Mucosa of stomach (tissue), 1 donor: ENCODE measurements around the gene NUFIP1.

ENCODE experiments used
- H3K27me3 ChIP-seq: one replicate; pipeline ENCODE4 v1.7.0; 2013; ENCODE audit warnings: mild to moderate bottlenecking, low read length; ENCODE audit not compliant: control insufficient read depth, insufficient read depth
- H3K36me3 ChIP-seq: one replicate; pipeline ENCODE4 v1.7.0; 2013; ENCODE audit warnings: low read length; ENCODE audit not compliant: control insufficient read depth, insufficient read depth
- H3K4me1 ChIP-seq: one replicate; pipeline ENCODE4 v1.7.0; 2013; ENCODE audit warnings: mild to moderate bottlenecking, low read length; ENCODE audit not compliant: control insufficient read depth, insufficient read depth
- H3K4me3 ChIP-seq: one replicate; pipeline ENCODE4 v1.7.0; 2013; ENCODE audit warnings: low read length
- H3K9ac ChIP-seq: one replicate; pipeline ENCODE4 v1.7.0; 2013; ENCODE audit warnings: mild to moderate bottlenecking, low read length, moderate library complexity
- H3K9me3 ChIP-seq: one replicate; pipeline ENCODE4 v1.7.0; 2013; ENCODE audit warnings: mild to moderate bottlenecking, low read length, moderate library complexity; ENCODE audit not compliant: control insufficient read depth
- donor health status: Pancreatic carcinoma.

The NUFIP1 gene

DNA sequence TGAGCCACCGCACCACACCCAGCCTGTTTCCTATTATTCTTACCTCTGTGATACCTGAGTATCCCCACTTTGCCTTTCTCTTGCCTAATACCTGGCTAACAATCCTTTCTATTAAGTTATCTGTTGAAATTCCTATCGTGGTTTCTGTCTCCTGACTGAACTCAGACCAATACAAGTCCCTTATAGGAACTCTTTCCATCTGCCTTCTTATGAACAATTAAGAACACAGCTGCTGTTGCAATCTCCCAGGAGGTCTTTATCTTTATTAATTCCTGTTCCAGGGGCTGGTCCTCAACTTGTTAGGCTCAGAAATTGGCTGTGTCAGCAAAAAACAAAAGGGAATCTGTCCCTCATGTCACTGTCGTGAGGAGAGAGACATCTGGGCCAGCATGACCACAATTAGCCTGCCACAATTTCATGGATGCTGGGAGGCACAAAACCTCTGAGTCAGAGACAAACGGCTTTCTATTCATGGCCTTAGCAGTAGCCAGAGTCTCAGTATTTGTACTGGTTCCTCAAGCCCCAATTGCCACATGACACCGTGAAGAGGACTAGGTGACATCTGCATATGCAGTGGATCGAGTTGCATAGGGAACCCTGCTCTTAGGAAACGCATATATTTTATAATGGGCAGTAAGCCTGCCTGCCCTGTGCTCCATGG is 58.2 kb downstream of the NUFIP1 start:
- Histone ChIP-seq H3K4me3 (no peak overlapping the region), H3K27me3 (no peaks in the 10 kb centered on the region), H3K9ac (no peak overlapping the region), H3K36me3 (no peaks in the 10 kb centered on the region), H3K4me1 (peaks cover 10% of the 10 kb centered on the region), H3K9me3 (no peaks in the 10 kb centered on the region)

DNA sequence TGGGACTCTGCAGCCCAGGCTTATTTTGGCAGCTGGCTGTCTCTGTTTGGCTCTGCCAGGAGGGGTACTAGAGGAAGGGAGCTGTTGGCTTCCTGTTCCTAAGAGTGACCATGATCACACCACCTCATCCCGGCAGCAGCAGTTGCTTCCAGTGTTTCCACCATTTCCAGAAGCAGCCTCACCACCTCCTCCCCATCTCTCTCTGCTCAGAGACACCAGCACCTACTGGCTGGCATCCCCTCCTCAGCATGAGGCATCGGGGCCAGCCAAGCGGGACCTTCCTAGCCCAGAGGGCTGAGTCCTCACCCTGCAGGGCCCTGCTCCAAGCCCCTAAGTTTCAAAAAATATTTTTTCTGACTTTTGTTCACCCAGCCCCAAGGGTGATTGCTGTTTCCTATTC is 59.0 kb downstream of the NUFIP1 start:
- Histone ChIP-seq H3K36me3 (no peaks in the 10 kb centered on the region), H3K9ac (no peak overlapping the region), H3K9me3 (no peaks in the 10 kb centered on the region), H3K4me1 (peaks cover 10% of the 10 kb centered on the region), H3K27me3 (no peaks in the 10 kb centered on the region), H3K4me3 (no peak overlapping the region)

DNA sequence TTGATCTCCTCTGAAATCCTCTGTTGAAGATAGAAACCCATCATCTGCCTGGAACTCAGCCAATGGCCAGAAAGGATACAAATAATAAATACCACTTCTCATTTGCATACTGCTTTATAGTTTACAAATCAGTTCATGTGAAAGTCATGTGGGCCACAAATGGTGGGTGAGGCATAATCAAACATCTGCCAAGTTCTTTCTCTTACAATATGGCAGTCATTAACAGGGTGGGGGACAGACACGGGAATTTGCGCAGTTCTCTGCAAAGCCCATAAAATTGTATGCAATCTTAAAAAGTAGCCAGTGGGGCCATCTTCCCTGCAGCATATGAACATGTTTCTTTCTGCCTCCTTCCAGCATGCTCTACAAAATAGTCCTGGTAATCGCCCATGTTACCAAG is 59.6 kb downstream of the NUFIP1 start:
- Histone ChIP-seq H3K9me3 (no peaks in the 10 kb centered on the region), H3K4me3 (no peak overlapping the region)

DNA sequence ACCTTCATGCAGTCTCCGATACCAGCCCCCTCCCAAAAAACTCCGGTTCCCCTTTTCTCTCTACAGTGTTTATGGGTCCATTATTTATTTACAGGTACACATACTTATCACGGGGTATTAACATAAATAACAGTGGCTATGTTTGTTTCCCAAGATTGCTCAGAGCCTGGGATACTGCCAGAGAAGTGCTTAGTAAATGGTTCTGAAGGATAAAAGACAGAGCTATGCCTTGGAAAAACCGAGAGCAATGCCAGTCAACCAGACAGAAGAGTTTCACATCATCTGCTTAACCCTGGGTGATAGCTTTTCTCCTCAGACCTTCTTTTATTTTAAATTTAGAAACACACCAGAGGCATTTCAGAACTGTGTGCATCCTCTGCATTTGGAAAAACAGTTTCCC is 61.3 kb downstream of the NUFIP1 start:
- Histone ChIP-seq H3K4me1 (peaks cover 15% of the 10 kb centered on the region), H3K9me3 (no peaks in the 10 kb centered on the region), H3K4me3 (no peak overlapping the region), H3K27me3 (no peaks in the 10 kb centered on the region), H3K36me3 (no peaks in the 10 kb centered on the region), H3K9ac (no peak overlapping the region)

More for the DNA sequence above, 59.6 kb downstream of the NUFIP1 start:
- Histone ChIP-seq H3K4me1 (peaks cover 10% of the 10 kb centered on the region), H3K27me3 (no peaks in the 10 kb centered on the region), H3K36me3 (no peaks in the 10 kb centered on the region), H3K9ac (no peak overlapping the region)

DNA sequence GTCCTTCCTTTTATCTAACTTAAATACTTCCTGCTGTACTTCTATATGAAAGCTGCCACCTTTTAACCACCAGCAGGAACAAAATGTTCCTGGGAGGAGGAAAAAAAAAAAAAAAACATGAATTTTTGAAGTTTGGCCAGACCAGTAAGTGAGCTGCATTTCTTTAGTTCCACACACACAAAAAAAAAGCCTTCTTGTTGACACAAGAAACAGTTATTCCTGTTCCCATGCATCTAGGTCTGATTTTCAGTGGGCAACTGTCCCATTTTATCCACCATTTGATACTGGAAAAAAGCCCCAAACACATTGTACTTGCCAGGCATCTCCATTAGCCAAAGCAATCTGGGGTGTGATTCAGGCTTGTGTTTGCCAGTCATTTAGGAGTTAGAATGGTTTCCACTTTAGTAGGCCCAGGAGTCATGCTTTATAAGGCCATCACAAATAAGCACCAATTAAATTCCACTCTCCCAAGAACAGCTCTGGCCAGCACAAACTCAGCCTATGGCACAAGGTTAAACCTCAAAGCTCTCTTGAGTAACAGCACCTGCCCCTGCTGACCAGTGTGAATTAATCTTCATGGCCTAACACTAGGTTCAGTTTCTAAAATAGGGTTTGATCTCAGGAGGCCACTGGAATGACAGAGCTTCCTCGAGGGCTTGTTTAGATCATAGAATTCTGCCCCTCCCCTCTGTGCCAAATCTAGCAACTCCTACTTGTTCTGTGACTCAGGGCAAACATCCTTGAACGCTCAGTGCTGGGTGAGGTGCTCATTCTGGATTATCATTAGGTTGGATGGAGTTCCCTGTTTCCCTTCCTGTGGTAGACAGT is 67.1 kb downstream of the NUFIP1 start:
- no peaks in the 10 kb centered on the region for H3K36me3 ChIP-seq
- peaks cover 32% of the 10 kb centered on the region for H3K4me1 ChIP-seq
- no peaks in the 10 kb centered on the region for H3K9me3 ChIP-seq
- no peaks in the 10 kb centered on the region for H3K27me3 ChIP-seq
- peak overlapping the region; percentile 37 for H3K9ac ChIP-seq
- no peak overlapping the region for H3K4me3 ChIP-seq

DNA sequence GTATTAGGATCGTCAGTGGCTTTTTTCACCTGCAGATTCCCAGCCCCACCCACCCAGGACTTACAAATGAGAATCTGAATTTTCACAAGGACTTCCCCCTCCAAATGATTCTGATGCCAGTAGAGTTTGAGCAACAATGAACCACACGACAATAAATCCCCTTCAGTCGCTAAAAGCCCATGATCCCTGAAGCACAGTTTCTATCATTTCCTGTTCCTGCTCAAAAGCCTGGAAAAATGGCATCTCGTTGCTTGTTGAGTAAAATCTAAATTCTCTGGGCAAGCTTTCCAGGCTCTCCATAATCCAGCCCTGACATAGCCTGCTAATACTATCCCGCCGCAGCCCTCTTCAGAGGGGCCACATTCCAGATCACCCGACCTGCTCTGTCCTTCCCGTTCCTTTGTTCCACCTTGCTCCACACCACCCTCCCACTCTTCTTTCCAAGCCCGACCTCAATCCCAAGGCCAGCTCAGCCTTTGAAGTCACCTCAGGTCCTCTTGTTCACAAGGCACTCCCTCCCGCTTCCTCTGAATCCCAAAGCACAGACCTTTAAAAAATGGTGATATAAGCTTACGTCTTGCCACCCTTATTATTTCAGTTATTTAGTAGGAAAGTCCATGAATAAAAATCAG is 67.9 kb downstream of the NUFIP1 start:
- Histone ChIP-seq H3K4me1 (peaks cover 32% of the 10 kb centered on the region), H3K4me3 (no peak overlapping the region), H3K27me3 (no peaks in the 10 kb centered on the region), H3K9ac (peak overlapping the region; percentile 37), H3K9me3 (no peaks in the 10 kb centered on the region), H3K36me3 (no peaks in the 10 kb centered on the region)

DNA sequence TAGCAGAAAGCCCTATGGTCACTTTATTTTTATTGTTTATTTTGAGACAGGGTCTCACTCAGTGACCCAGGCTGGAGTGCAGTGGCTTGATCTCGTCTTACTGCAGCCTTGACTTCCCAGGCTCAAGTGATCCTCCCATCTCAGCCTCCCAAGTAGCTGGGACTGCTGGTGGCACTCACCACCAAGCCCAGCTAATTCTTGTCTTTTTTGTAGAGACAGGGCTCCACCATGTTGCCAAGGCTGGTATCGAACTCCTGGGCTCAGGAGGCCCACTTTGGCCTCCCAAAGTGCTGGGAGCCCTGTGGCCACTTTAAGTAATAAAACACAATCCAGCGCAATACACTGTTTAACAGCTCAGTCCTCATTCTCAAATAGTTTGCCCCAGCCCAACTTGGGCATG is 69.3 kb downstream of the NUFIP1 start:
- Histone ChIP-seq H3K27me3 (no peaks in the 10 kb centered on the region), H3K9ac (no peak overlapping the region), H3K9me3 (no peaks in the 10 kb centered on the region), H3K36me3 (no peaks in the 10 kb centered on the region), H3K4me1 (peaks cover 32% of the 10 kb centered on the region), H3K4me3 (no peak overlapping the region)

DNA sequence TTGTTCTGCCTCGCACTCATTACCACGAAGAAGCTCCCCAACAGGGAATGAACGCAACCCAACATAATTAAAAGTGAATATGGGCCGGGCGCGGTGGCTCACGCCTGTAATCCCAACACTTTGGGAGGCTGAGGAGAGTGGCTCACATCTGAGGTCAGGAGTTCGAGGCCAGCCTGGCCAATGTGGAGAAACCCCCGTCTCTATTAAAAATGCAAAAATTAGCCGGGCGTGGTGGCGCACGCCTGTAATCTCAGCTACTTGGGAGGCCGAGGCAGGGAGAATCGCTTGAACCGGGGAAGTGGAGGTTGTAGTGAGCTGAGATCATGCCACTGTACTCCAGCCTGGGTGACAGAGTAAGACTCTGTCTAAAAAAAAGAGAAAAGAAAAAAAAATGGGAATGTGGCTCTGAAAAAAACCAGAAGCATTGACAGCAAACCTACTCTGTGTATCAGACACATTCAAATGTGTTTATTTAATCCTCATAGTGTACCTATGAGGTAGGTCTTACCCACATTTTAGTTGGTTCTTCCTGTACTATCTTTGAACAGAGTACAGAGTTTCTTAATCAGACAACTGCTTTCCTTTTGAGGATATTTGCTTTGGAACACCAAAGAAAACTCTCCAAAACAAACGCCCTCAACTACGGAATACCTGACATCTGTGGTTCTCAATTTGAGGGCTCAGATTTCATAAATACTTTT is 70.0 kb downstream of the NUFIP1 start:
- Histone ChIP-seq H3K36me3 (no peaks in the 10 kb centered on the region), H3K4me1 (peaks cover 32% of the 10 kb centered on the region), H3K27me3 (no peaks in the 10 kb centered on the region), H3K9me3 (no peaks in the 10 kb centered on the region), H3K4me3 (peak overlapping the region; percentile 4), H3K9ac (peak overlapping the region; percentile 67)

- H3K27me3 ChIP-seq, result no peaks in the 10 kb centered on the region
- no peaks in the 10 kb centered on the region for H3K36me3 ChIP-seq
- H3K9ac ChIP-seq, result peak overlapping the region; percentile 67
- no peaks in the 10 kb centered on the region for H3K9me3 ChIP-seq
- H3K4me3 ChIP-seq, result peak overlapping the region; percentile 4
- peaks cover 32% of the 10 kb centered on the region for H3K4me1 ChIP-seq
Measured at GRCh38 chr13:44918326-44919103, 70.8 kb downstream of the NUFIP1 start.

DNA sequence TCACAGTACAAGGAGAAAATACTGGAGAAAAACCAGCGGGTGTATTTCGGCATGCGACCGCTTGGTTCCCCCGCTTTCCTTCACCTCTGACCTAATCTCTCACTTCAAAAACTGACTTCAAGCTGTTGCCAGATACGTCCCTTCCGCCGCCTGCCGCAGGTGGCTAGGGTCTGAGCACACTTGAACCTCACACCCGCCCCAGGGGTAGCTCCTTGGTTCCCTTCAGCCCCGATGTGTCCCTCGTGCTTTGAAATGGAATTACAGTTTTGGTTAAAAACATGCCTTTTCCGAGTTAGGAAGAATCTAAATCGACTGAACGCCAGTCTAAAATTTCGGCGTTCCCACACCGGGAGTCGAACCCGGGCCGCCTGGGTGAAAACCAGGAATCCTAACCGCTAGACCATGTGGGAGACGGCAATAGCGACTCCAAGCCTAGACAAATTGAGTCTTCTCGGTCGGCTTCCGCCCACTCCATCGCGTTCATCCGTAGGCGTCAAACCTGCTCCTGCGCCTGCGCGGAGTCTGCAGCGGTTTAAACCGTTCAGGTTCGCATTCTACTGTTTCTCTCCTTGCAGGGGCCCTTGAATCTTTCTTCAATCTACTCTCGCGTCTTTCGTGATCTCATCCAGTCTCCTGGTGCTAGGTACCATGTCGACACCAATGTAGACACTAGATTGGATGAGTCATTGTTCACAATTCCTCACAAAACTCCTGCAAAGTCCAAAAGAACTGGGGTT is 71.5 kb downstream of the NUFIP1 start:
- H3K9me3 ChIP-seq, result no peaks in the 10 kb centered on the region
- peaks cover 27% of the 10 kb centered on the region for H3K4me1 ChIP-seq
- H3K9ac ChIP-seq, result peak overlapping the region; percentile 67
- no peaks in the 10 kb centered on the region for H3K27me3 ChIP-seq
- peak overlapping the region; percentile 4 for H3K4me3 ChIP-seq
- no peaks in the 10 kb centered on the region for H3K36me3 ChIP-seq
